ENCODE data around the gene CRIM1. TPM values are rescaled to one million over a fixed set of nuclear protein-coding genes. Genes with fewer than 3 reads are reported as not detected.

CRIM1 gene
- total RNA-seq, 1 experiment from 2014 or later: 27.6 TPM

- no peak overlapping the region for H4K8ac ChIP-seq (replicated peaks; ENCODE audit: insufficient read length, low read depth, low read length)
- H2BK12ac ChIP-seq (ENCODE audit: insufficient read length, low read depth, low read length): no peak overlapping the region
- peaks cover 2% of the 10 kb centered on the region; the same call in 1 of the 2 replicates for H3K79me2 ChIP-seq (ENCODE audit: insufficient read depth, low read length)
- H2BK20ac ChIP-seq (ENCODE audit: low read depth, low read length, poor library complexity, severe bottlenecking): no peak overlapping the region
- H3K23me2 ChIP-seq (ENCODE audit: insufficient read length, low read depth, low read length, poor library complexity, severe bottlenecking): no peaks in the 10 kb centered on the region
- no CpG with 5 or more reads among the region's 2 CpGs for WGBS (ENCODE audit: extremely low coverage, insufficient read length, low lambda C conversion rate)
- no peak overlapping the region for H2BK15ac ChIP-seq (ENCODE audit: low read depth, low read length)
- no peaks in the 10 kb centered on the region for H3K79me1 ChIP-seq (ENCODE audit: insufficient read depth, low read depth, low read length, poor library complexity, severe bottlenecking)
- H2AK5ac ChIP-seq (ENCODE audit: insufficient read length, low read length): no peak overlapping the region
- H3K27ac ChIP-seq (ENCODE audit: insufficient read length, low read depth, low read length): no peak overlapping the region
- H3K9ac ChIP-seq (ENCODE audit: extremely low read depth, insufficient read length, low read length): no peak overlapping the region
- no peak overlapping the region for H3K18ac ChIP-seq (ENCODE audit: insufficient read length, low read depth, low read length)
- H3K23ac ChIP-seq (ENCODE audit: insufficient read length, low read depth, low read length): no peak overlapping the region
- no peak overlapping the region for H2BK5ac ChIP-seq (ENCODE audit: insufficient read length, low read length)
- Mint-ChIP-seq H3K36me3 (ENCODE audit: insufficient read depth in 1 of 3, low read depth in 3 of 3) (peaks cover 12 to 42% (median 29%) of the 10 kb centered on the region in 3 experiments; a peak in 6 of 7 replicates), H3K4me3 (no peak overlapping the region), H3K4me1 (peaks cover 0 to 6% of the 10 kb centered on the region in 2 experiments; a peak in 2 of 4 replicates), H3K27ac (no peak overlapping the region), H3K9me3 (no peaks in the 10 kb centered on the region), H3K27me3 (ENCODE audit: low read depth) (0 out of 2 replicates have a peak, but pooled peaks cover under 1% of the 10 kb centered on the region)
- TF ChIP-seq CTCF (conservative IDR thresholded peaks at IDR 0.05): no peak
- no peak overlapping the region for H3K14ac ChIP-seq (ENCODE audit: insufficient read depth, low read length)
- no peaks in the 10 kb centered on the region for H4K20me1 ChIP-seq (ENCODE audit: control insufficient read depth, insufficient read depth, insufficient read length)
- no peak overlapping the region for H3T11ph ChIP-seq (ENCODE audit: low read length)
- no peak overlapping the region for H2AFZ ChIP-seq (ENCODE audit: low read length)
- DNase-seq: no peak
- H4K5ac ChIP-seq (ENCODE audit: insufficient read length, low read depth, low read length): no peak overlapping the region
- no peak overlapping the region for H4K91ac ChIP-seq (ENCODE audit: insufficient read length, low read depth, low read length)
- H3K9me3 ChIP-seq (ENCODE audit: control insufficient read depth, low read depth, low read length): no peaks in the 10 kb centered on the region
- H3K4ac ChIP-seq (ENCODE audit: low read depth, low read length): no peak overlapping the region
- no peaks in the 10 kb centered on the region for H3K4me1 ChIP-seq (ENCODE audit: insufficient read depth, low read length)
- H3K56ac ChIP-seq (ENCODE audit: insufficient read length, low read depth, low read length): no peak overlapping the region
- H3K27me3 ChIP-seq (ENCODE audit: insufficient read depth, low read length): no peaks in the 10 kb centered on the region
- no peak overlapping the region for H3K4me2 ChIP-seq (ENCODE audit: insufficient read depth, insufficient read length, low read length)
- no peak overlapping the region for H2BK120ac ChIP-seq (ENCODE audit: low read depth, low read length, poor library complexity, severe bottlenecking)
Observed at GRCh38 chr2:36589230-36589630, 233.7 kb downstream of the CRIM1 start.
